Stimulated activated CD4-positive, alpha-beta T cell treated with anti-CD3 and anti-CD28 coated beads, Interleukin-15, amount 100 ng/mL, for 24 hours (primary cell): Measurements from ENCODE around the gene POLR3GL.

Experiments
- DNase-seq: peaks from one replicate; pipeline ENCODE4 v3.0.0-alpha.2; 2020

Gene POLR3GL

DNA sequence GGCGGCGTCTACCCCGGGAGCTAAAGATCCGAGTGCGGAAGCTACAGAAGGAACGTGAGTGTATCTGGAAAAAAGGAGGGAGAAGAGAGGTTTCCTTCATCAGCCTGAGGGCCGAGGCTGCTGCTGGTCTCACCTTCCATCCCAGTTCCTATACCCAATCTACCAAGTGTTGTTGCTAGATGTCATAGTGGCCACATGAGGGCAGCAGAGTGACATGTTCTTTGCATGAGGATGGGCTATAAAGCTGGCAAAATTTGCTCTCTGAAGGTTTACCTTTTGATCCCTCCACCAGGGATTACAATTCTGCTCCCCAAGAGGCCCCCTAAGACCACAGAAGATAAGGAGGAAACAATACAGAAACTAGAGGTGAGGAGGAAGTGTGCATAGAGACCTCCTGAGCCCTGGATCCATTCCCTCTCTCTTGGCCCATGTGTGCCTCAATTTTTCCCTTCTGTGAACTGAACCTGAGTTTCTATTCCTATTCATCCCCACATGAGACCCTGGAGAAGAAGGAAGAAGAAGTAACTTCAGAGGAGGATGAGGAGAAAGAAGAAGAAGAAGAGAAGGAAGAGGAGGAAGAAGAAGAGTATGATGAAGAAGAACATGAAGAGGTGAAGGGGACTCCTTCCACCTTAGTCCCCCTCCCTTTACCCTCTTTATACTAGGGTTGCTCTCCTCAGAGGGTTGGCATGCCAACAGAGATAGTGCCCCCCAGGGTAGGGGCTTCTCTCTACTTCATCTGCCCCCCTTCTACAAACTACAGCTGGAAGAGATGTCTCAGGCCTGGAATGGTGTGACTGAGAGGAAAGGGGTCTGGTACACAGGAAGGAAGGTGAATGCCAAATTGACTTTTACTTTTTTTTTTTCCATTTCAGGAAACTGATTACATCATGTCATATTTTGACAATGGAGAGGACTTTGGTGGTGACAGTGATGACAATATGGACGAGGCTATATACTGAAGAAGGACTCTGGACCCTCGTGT lies 13.3 kb downstream of the POLR3GL start:
- DNase-seq: peak; percentile 79

DNA sequence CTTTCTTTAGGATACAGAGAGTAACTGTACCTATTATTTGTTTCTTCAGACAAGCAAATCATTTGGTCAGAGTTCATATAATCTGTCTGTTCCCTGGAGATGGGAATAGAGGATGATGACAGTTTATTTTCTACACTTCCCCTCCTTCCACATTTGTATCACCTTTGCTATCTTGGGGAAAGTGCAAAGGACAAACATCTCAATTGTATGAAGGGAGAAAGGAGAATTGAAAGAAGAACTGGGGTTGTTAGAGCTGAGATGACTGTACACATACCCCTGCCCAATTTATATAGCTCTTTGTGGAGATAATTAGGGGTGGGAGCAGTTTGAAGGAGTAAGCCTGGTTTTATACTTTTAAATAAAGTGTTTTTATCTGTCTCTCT lies 14.0 kb downstream of the POLR3GL start:
- DNase-seq: no peak

DNA sequence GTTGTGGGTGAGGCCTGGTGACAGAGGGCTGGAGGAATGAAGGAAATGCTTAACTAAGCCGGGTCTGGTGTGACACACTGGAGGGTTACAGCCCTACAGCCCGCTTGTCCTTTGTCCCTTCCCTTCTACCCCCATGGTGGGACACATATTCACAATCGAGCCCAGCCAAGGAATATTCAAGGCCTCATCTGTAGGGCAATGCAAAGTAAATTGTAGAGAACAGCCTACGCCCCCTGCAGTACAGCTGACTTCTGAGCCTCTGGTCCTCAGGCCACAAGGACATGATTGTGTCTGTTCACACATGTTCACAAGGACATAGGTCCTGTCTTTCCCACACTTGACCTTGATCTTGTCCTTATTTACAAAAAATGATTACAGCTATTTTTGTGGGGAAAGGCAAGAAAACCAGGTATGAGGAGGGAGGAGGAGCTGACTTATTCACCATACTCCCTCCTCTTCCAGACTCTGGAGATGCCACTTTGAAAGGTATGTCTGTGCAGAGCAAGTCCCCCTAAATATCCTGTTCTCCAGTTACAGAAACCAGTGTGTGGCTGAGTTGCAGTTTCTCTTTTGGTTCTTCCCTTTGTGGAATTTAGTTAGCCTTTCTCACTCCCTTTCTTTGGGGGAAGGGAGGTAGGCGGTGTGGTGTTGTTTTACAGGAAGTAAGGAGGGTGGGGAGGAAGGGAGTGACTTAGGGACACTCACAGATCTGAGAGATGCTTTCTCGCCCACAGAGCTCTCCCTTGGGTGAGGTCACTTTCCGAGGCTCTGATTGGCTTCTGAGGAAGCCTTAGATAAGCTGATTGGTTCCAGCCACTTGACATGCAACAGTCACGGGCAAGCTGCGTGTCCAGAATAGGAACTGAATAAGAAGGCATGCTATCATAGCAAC lies 14.6 kb downstream of the POLR3GL start:
- peak; percentile 87 for DNase-seq

DNA sequence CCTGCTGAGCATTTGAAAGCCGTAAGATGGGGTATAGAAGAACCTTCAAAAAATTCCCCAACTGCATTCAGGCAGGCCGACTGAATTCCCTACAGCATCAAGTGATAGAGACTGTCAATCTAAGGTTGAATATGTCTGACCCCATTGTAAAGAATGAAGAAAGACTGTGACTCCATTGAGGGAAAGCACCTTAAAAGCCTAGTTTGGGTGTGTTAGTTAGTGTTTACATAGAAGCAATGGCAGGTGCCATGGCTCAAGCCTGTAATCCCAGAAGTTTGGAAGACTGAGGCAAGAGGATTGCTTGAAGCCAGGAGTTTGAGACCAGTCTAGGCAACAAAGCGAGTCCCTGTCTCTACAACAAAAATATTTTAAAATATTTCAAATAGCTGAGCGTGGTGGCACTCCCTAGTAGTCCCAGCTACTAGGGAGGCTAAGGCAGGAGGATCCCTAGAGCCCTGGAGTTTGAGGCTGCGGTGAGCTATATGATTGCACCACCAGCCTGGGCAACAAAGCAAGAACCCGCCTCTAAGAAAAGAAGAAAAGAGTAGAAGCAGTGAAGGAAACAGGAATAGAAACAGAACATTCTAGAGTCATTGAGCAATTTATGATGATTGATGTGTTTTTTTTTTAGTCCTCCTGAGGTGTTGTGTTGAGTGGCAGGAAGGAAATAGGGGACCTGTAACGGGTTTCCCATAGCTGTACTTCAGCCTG lies 15.4 kb downstream of the POLR3GL start:
- DNase-seq: no peak

DNA sequence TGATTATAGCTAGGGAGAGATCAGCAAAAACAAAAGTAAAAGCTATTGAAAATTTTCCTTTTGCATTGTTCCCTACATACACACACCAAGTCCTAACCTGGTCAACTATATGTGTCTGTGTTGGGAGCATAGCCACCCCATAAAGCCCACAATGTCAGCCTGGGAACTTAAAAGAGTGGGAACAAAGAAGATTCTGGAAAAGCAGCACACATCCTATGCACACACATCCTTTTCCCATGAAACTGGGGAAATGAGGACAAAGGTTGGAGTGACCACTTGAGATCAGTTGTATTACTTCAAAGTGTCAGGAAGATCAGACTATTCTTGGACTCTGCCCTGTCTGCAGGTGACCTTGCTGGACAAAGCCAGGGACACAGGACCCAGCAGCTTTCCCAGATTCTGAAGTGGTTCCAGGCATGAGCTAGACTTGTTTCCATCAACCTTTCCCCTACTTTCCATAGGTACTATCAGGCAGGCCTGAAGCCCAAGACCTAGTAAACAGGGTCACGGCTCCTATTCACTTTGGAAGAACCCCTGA lies 16.0 kb downstream of the POLR3GL start:
- DNase-seq: no peak

DNA sequence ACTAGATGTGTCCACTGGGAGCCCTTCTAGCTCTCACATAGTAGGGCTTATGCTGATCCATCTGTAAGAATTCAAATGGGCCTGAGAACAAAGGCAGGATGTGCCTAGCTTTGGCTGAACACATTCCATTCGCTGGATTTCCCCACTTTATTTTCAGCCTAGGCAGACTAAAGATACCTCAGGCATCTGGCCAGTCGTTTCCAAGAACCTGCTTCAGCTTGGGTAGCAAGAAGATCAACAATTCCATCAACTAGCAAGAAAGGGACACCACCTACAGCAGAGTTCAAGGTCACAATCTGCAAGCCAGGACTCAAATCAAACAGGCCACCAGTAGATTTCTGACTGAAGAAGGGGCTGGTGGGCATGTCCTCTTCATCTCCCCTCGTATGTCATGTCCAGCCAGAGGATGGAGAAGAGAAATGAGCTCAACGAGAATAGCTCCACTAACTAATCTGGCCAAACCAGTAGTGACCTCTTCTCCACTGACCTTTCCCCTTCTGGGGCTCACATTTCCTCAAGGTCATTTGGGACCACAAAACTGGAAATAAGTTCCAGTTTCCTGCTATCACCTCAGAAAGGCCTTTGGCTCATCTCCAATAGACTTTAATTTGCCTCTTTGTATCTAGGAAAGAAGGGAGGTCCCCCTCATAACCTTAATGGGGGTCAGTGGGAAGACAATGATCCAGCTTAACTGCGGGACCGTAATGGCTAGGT lies 17.7 kb downstream of the POLR3GL start:
- no peak for DNase-seq

DNA sequence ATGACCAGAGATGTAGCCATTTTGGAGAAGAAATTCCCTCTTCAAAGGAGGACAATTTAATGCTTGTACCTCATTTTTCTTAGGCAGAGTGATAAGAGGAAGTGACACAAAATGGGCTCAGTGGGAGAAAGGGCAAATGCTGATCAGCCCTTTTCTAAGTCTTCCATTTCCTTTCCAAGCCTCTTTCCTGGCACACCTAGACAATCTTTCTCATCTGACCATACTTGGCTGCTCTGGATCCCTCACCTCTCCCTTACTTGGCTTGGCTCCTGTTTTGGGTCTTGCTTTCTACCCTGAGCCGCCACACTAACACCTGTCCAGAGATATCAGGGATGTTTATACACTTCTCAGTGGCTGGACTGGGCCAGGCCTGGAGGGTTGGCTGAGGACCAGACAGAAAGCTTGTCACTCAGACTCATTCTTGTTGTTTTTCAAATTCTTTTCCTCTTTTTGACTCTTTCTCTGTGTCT lies 18.8 kb downstream of the POLR3GL start:
- DNase-seq: no peak

DNA sequence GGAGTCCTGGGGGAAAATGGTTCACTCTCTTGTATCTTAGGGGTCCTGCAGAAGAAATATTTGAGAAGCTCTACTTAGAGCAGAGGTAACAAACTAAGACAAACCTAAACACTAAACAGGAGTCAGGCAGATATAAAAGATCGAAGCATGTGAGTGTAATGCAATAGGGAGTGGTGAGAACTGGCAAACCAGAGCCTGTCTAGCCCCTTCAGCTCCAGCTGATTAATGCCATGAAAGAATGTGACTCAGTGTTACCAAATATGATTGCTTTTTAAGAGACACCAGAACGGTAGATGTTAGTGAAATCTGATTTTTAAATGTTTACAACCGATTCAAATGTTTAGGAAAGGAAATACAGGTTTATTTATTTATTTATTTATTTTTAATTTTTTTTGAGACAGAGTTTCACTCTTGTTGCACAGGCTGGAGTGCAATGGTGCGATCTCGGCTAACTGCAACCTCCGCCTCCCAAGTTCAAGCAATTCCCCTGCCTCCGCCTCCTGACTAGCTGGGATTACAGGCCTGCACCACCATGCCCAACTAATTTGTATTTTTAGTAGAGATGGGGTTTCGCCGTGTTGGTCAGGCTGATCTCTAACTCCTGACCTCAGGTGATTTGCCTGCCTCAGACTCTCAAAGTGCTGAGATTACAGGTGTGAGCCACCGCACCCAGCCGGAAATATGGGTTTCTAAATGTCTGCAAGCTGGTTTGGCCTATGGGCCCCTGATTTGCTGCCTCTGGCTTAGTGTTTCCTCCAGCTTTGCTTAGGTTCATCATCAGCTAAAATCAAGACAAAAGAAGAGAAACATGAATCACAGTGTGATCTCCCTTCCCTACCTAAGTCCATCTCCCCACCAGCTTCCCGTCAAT lies 19.7 kb downstream of the POLR3GL start:
- DNase-seq: peak; percentile 40

DNA sequence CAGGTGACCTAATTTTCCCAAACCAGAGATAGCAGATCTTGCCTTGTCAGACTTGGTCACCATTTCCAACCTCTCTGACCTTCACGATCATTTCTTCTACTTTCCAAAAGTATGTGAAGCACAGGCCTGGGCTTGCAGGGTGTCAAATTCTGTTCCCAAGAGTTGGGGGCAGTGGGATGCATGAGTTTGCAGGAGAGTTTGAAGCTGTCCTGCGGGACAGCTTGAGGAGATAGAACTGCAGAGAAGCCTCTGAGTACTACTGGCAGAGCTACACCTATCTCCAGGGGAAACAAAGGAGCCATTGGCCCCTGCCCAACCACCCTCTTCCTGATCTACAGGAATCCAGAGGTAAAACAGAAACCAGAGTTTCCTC lies 20.6 kb downstream of the POLR3GL start:
- DNase-seq: no peak

DNA sequence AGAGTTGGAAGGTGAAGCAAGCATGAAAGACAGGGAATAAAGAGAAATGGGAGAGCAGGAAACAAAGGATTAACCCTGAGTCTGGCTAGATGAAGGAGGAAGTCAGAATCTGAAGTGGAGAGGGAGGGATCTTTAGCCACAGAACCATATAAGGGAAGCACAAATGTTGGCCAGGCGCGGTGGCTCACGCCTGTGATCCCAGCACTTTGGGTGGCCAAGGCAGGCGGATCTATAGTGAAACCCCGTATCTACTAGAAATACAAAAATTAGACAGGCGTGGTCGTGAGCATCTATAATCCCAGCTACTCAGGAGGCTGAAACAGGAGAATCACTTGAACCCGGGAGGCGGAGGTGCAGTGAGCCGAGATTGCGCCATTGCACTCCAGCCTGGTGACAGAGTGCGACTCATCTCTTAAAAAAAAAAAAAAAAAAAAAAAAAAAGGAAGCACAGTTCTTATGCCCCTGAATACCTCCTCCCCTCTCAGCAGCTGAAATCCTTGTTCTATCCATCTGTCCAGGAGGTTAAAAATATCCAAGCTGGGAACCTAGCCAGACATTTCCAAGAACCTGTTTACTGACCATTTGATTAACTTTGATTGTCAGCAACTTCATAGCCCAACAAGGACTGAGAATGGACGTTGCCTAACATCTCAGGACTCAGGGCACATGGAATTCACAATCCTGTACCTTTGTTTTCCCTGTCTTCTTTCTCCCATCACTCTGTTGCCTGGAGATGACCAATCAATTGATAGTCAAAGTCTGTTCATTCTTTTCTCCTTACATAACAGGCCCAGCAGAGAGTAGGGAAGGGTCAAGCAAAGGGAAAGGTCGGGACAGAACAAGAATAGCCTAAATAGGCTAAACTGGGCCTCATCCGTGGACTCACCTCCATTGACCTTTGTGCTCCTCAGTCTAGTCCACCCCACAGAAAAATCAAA lies 21.3 kb downstream of the POLR3GL start:
- no peak for DNase-seq

DNA sequence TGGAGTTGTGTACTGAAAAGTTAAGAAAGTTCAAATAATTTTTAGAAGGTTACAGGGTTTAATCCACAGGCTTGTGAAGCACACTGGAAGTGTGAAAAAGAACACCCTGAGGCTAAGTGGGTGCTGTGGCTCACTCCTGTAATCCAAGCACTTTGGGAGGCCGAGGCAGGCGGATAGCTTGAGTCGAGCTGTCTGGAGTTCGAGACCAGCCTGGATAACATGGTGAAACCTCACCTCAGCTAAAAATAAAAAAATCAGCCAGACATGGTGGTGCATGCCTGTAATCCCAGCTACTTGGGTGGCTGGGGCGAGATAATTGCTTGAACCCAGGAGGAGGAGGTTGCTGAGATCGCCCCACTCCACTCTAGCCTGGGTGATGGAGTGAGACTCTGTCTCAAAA lies 22.1 kb downstream of the POLR3GL start:
- no peak for DNase-seq

DNA sequence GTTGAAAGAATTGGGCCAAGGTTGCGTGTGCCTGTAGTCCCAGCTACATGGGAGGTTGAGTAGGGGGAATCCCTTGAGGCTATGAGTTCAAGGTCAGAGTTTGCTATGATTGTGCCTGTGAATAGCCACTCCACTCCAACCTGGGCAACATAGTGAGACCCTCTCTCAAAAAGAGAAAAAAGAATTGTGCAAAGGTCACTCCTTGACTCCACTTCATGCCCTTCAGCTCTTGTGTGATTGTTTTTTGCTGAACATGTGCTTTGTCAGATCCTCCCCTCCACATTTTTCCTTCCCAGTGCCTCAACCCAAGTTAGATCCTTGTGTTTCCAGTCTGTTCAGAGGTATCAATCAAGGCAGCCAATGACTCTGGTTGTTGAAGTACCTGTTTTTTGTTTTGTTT lies 23.4 kb downstream of the POLR3GL start:
- no peak for DNase-seq

DNA sequence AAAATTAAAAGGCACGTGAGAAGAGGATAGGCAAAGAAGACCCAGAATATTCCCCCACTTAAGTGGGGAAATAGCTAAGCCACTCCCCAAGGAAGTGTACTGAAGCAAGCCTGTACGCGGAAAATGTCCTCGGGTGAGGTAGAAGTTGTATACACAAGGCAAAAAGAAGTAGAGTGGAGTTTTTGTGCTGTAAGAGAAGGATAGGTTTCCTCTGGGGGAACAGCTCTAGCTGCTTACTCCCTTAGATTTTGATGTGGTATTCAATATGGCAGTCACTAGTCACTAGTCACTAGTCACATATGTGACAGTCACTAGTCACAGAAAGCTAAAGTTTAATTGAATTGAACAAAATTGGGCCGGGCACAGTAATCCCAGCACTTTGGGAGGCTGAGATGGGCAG lies 24.3 kb downstream of the POLR3GL start:
- DNase-seq: no peak

DNA sequence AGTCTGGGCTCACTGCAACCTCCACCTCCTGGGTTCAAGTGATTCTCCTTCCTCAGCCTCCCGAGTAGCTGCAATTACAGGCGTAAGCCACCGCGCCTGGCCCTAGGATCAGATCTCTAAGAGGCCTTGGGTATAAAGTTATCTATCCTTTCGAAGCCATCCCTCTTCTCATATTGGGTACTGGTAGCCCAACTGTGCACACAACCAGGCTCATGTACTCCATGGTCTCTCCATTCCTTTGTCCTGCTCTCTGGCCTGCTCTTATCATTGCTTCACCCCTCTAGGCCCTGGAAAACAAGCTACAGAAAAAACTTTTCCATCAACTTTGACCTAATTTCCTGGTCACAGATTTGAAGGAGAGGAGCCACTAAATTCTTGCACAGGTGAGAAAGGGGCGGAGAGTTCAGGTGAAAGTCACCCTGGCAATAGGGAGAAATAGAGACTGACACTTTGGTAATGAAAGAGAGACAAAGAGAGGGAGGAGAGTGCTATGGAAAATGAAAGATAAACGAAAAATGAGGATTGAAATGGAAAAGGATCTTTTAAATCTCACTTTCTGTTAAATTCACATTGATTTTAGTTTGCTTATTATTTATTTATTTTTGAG lies 25.9 kb downstream of the POLR3GL start:
- DNase-seq: no peak

DNA sequence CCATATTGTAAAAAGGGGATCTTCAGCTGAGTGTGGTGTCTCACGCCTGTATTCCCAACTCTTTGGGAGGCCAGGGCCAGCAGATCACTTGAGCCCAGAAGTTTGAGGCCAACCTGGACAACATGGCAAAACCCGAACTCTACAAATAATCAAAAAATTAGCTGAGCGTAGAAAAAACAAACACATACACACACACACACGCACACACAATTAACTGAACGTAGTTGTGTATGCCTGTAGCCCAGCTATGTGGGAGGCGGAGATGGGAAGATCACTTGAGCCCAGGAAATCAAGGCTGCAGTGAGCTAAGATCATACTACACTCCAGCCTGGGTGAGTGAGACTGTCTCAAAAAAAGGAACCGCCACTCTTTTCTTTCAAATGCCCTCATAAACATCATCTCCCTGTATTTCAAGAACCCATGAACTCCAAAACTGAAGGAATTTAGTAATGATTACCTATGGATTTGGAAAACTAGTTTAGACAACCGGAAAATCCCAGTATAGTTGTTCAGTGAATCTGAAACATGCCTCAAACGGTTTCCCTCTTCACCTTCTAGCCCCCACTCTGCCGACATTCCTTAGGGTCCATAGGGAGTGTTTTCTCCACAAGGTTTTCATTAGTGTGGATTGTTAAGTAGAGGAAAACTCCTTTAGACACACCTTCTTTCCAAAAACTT lies 27.4 kb downstream of the POLR3GL start:
- DNase-seq: no peak

DNA sequence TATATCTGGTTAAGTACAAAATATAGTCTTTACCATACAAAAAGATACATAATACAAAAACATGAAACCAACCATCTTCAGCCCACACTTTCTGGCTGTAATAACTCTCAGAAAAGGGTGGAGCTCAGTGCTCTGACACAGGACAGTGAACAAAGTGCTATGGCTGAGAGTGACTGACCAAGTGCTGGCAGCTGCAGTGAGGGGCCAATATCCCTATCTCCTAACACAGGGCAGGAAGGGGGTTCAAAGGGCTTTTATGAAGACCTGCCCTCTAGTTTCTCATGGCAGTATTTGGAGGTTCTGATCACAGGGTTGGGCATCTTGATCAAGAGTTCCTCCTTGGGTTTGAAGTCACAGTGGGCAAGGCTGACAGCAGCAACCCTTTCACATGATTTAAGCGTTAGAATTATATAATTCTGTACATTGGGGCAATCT lies 28.0 kb downstream of the POLR3GL start:
- DNase-seq: no peak

DNA sequence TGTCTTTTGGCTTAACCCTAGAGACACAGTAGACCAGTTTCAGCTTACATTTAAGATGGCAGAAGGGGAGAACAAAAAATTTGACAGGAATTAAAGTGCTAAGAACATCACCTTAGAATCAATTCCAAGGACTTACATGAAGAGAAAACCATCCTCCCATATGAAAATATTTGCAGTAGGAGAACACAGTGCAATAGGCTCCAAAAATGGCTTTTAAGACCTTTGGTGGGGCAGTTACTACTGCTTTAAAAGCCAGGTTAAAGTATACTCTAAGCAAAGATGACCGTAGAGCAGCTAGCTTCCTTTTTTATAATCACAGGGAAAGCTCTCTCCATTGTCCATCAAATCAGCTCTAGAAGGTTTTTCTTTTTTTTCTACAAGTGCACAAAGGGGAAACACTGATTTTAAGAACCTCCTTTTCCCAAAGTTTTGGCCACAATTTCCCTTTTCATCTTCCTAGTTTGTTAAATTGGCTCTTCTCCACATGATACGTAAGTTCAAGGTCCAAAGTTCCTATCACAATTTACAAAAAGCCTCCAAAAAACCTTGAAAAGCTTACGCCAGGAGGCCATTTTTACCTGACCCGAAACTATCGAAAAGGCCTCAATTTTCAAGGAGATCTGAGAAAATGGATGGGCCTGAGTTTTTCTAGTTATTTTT lies 28.6 kb downstream of the POLR3GL start:
- no peak for DNase-seq
